HEK293 (cell line): ENCODE results near the gene NTMT1.

Experiments
- SP2 ChIP-seq: fragments of 450-650 bp; formaldehyde crosslinking; IDR thresholded peaks from 2 replicates; pipeline ENCODE4 v1.5.1; 2016; ENCODE audit warnings: missing biosample characterization, missing genetic modification characterization
- YY2 ChIP-seq: fragments of 450-650 bp; formaldehyde crosslinking; IDR thresholded peaks from 2 replicates; pipeline ENCODE4 v1.5.1; 2016; ENCODE audit warnings: missing biosample characterization, missing genetic modification characterization
- ZBTB1 ChIP-seq: fragments of 450-650 bp; formaldehyde crosslinking; IDR thresholded peaks from 2 replicates; pipeline ENCODE4 v1.5.1; 2016; ENCODE audit warnings: missing biosample characterization, missing genetic modification characterization
- ZNF10 ChIP-seq: fragments of 450-650 bp; formaldehyde crosslinking; IDR thresholded peaks from 2 replicates; pipeline ENCODE4 v1.5.1; 2017; ENCODE audit warnings: missing biosample characterization, missing genetic modification characterization
- ZNF155 ChIP-seq: fragments of 450-650 bp; formaldehyde crosslinking; IDR thresholded peaks from 2 replicates; pipeline ENCODE4 v1.5.1; 2016; ENCODE audit warnings: missing biosample characterization, missing genetic modification characterization
- ZNF211 ChIP-seq: fragments of 450-650 bp; formaldehyde crosslinking; IDR thresholded peaks from 2 replicates; pipeline ENCODE4 v1.5.1; 2016; ENCODE audit warnings: low read depth, missing biosample characterization, missing genetic modification characterization
- ZNF214 ChIP-seq: fragments of 450-650 bp; formaldehyde crosslinking; IDR thresholded peaks from 2 replicates; pipeline ENCODE4 v1.5.1; 2017; ENCODE audit warnings: missing biosample characterization, mild to moderate bottlenecking, missing genetic modification characterization, borderline replicate concordance
- ZNF223 ChIP-seq: fragments of 450-650 bp; formaldehyde crosslinking; IDR thresholded peaks from 2 replicates; pipeline ENCODE4 v1.5.1; 2016; ENCODE audit warnings: missing biosample characterization, missing genetic modification characterization
- ZNF274 ChIP-seq, 2 experiments: fragments of 200-500 bp in 1 of 2; fragments of 450-650 bp in 1 of 2; sonication (Bioruptor generic) in 1 of 2; formaldehyde crosslinking in 1 of 2; IDR thresholded peaks; 2 replicates each; pipeline versions ENCODE4 v1.5.1 to v1.6.1; 2014 to 2016; ENCODE audit warnings: borderline replicate concordance in 1 of 2, inconsistent platforms in 1 of 2, low read length in 1 of 2, missing biosample characterization in 1 of 2, missing genetic modification characterization in 1 of 2
- ZNF324 ChIP-seq: fragments of 450-650 bp; formaldehyde crosslinking; IDR thresholded peaks from 2 replicates; pipeline ENCODE4 v1.5.1; 2016; ENCODE audit warnings: missing biosample characterization, missing genetic modification characterization
- ZNF549 ChIP-seq: fragments of 450-650 bp; IDR thresholded peaks from 2 replicates; pipeline ENCODE4 v1.5.1; 2018; ENCODE audit warnings: missing biosample characterization, missing genetic modification characterization, mild to moderate bottlenecking, inconsistent platforms, moderate library complexity
- ZNF560 ChIP-seq: fragments of 450-650 bp; formaldehyde crosslinking; IDR thresholded peaks from 2 replicates; pipeline ENCODE4 v1.5.1; 2017; ENCODE audit warnings: missing biosample characterization, missing genetic modification characterization, borderline replicate concordance
- ZNF596 ChIP-seq: fragments of 450-650 bp; IDR thresholded peaks from 2 replicates; pipeline ENCODE4 v1.5.0; 2018; ENCODE audit warnings: missing biosample characterization, mild to moderate bottlenecking, missing genetic modification characterization, moderate library complexity
- ZNF600 ChIP-seq: fragments of 450-650 bp; formaldehyde crosslinking; IDR thresholded peaks from 2 replicates; pipeline ENCODE4 v1.5.1; 2016; ENCODE audit warnings: missing biosample characterization, missing genetic modification characterization
- ZNF664 ChIP-seq: fragments of 450-650 bp; formaldehyde crosslinking; IDR thresholded peaks from 2 replicates; pipeline ENCODE4 v1.5.1; 2016; ENCODE audit warnings: missing biosample characterization, missing genetic modification characterization
- ZNF707 ChIP-seq: fragments of 450-650 bp; formaldehyde crosslinking; IDR thresholded peaks from 2 replicates; pipeline ENCODE4 v1.5.1; 2016; ENCODE audit warnings: missing biosample characterization, missing genetic modification characterization
- ZNF747 ChIP-seq: fragments of 450-650 bp; formaldehyde crosslinking; IDR thresholded peaks from 2 replicates; pipeline ENCODE4 v1.5.1; 2016; ENCODE audit warnings: missing biosample characterization, missing genetic modification characterization
- ZNF791 ChIP-seq: fragments of 450-650 bp; formaldehyde crosslinking; IDR thresholded peaks from 2 replicates; pipeline ENCODE4 v1.5.1; 2016; ENCODE audit warnings: missing biosample characterization, missing genetic modification characterization
- TF ChIP-seq, protein P1 (sequence below): fragments of 450-650 bp; formaldehyde crosslinking; conservative IDR thresholded peaks from 2 replicates; pipeline ENCODE4 v1.5.1; 2016; ENCODE audit warnings: low read depth, missing biosample characterization, missing genetic modification characterization
- TF ChIP-seq, protein P2 (sequence below): fragments of 450-650 bp; formaldehyde crosslinking; IDR thresholded peaks from 2 replicates; pipeline ENCODE4 v1.5.1; 2016; ENCODE audit warnings: missing biosample characterization, missing genetic modification characterization, borderline replicate concordance
- TF ChIP-seq, protein P3 (sequence below): fragments of 450-650 bp; formaldehyde crosslinking; IDR thresholded peaks from 2 replicates; pipeline ENCODE4 v1.5.1; 2016; ENCODE audit warnings: missing biosample characterization, missing genetic modification characterization
- TF ChIP-seq, protein P4 (sequence below): fragments of 450-650 bp; formaldehyde crosslinking; IDR thresholded peaks from 2 replicates; pipeline ENCODE4 v1.5.1; 2016; ENCODE audit warnings: missing biosample characterization, missing genetic modification characterization, low read depth
- TF ChIP-seq, protein P5 (sequence below): fragments of 450-650 bp; formaldehyde crosslinking; IDR thresholded peaks from 2 replicates; pipeline ENCODE4 v1.5.1; 2016; ENCODE audit warnings: missing biosample characterization, missing genetic modification characterization
- TF ChIP-seq, protein P6 (sequence below): fragments of 450-650 bp; formaldehyde crosslinking; IDR thresholded peaks from 2 replicates; pipeline ENCODE4 v1.5.1; 2016; ENCODE audit warnings: missing biosample characterization, missing genetic modification characterization

The NTMT1 gene

DNA sequence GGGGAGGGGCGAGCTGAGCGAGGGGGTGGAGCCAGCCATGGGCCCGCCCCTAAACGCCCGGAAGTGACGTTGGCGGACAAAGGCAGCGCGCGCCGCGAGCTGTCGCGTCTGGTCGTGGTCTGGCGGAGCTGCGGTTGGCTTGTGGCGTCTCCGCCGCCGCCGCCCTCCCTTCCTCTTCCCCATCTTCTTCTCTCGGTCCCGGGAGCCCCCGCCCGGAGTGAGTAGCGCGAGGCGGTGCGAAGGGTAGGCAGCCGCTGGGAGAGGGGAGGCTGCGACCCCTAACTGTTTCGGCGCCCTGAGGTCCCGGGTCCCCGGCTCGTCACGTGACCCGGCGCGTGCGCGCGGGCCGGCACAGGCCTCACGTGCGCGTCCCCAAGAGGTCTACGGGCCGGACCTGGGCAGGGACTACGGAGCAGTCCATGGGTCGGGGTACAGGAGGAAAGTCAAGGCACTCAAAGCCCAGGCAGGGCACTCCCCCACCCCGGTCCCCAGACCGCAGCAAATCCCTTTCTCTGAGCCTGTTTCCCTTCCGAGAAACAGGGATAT lies at the start of gene NTMT1 (continued):
- TF ChIP-seq, protein P1, sequence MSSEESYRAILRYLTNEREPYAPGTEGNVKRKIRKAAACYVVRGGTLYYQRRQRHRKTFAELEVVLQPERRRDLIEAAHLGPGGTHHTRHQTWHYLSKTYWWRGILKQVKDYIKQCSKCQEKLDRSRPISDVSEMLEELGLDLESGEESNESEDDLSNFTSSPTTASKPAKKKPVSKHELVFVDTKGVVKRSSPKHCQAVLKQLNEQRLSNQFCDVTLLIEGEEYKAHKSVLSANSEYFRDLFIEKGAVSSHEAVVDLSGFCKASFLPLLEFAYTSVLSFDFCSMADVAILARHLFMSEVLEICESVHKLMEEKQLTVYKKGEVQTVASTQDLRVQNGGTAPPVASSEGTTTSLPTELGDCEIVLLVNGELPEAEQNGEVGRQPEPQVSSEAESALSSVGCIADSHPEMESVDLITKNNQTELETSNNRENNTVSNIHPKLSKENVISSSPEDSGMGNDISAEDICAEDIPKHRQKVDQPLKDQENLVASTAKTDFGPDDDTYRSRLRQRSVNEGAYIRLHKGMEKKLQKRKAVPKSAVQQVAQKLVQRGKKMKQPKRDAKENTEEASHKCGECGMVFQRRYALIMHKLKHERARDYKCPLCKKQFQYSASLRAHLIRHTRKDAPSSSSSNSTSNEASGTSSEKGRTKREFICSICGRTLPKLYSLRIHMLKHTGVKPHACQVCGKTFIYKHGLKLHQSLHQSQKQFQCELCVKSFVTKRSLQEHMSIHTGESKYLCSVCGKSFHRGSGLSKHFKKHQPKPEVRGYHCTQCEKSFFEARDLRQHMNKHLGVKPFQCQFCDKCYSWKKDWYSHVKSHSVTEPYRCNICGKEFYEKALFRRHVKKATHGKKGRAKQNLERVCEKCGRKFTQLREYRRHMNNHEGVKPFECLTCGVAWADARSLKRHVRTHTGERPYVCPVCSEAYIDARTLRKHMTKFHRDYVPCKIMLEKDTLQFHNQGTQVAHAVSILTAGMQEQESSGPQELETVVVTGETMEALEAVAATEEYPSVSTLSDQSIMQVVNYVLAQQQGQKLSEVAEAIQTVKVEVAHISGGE (tag by site-specific recombination) = peak; percentile 84
- TF ChIP-seq ZNF791 = no peak
- no peak for TF ChIP-seq ZNF707
- no peak for TF ChIP-seq ZNF274 (IDR thresholded peaks at IDR 0.05; ENCODE audit: low read length)
- no peak for TF ChIP-seq ZNF274 (tag by site-specific recombination; IDR thresholded peaks at IDR 0.05; ENCODE audit: borderline replicate concordance)
- no peak for TF ChIP-seq ZNF223
- TF ChIP-seq ZNF596 (tag by site-specific recombination) = no peak
- TF ChIP-seq SP2 = peak; percentile 90
- TF ChIP-seq, protein P2, sequence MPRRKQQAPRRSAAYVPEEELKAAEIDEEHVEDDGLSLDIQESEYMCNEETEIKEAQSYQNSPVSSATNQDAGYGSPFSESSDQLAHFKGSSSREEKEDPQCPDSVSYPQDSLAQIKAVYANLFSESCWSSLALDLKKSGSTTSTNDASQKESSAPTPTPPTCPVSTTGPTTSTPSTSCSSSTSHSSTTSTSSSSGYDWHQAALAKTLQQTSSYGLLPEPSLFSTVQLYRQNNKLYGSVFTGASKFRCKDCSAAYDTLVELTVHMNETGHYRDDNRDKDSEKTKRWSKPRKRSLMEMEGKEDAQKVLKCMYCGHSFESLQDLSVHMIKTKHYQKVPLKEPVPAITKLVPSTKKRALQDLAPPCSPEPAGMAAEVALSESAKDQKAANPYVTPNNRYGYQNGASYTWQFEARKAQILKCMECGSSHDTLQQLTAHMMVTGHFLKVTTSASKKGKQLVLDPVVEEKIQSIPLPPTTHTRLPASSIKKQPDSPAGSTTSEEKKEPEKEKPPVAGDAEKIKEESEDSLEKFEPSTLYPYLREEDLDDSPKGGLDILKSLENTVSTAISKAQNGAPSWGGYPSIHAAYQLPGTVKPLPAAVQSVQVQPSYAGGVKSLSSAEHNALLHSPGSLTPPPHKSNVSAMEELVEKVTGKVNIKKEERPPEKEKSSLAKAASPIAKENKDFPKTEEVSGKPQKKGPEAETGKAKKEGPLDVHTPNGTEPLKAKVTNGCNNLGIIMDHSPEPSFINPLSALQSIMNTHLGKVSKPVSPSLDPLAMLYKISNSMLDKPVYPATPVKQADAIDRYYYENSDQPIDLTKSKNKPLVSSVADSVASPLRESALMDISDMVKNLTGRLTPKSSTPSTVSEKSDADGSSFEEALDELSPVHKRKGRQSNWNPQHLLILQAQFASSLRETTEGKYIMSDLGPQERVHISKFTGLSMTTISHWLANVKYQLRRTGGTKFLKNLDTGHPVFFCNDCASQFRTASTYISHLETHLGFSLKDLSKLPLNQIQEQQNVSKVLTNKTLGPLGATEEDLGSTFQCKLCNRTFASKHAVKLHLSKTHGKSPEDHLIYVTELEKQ (tag by site-specific recombination) = no peak
- TF ChIP-seq, protein P3, sequence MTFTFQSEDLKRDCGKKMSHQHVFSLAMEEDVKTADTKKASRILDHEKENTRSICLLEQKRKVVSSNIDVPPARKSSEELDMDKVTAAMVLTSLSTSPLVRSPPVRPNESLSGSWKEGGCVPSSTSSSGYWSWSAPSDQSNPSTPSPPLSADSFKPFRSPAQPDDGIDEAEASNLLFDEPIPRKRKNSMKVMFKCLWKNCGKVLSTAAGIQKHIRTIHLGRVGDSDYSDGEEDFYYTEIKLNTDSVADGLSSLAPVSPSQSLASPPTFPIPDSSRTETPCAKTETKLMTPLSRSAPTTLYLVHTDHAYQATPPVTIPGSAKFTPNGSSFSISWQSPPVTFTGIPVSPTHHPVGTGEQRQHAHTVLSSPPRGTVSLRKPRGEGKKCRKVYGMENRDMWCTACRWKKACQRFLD (tag by site-specific recombination) = peak; percentile 91
- TF ChIP-seq ZNF211 (tag by site-specific recombination) = no peak
- TF ChIP-seq ZNF214 (tag by site-specific recombination) = no peak
- TF ChIP-seq, protein P4, sequence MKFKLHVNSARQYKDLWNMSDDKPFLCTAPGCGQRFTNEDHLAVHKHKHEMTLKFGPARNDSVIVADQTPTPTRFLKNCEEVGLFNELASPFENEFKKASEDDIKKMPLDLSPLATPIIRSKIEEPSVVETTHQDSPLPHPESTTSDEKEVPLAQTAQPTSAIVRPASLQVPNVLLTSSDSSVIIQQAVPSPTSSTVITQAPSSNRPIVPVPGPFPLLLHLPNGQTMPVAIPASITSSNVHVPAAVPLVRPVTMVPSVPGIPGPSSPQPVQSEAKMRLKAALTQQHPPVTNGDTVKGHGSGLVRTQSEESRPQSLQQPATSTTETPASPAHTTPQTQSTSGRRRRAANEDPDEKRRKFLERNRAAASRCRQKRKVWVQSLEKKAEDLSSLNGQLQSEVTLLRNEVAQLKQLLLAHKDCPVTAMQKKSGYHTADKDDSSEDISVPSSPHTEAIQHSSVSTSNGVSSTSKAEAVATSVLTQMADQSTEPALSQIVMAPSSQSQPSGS (tag by site-specific recombination) = no peak
- no peak for TF ChIP-seq ZBTB1 (tag by site-specific recombination)
- TF ChIP-seq ZNF549 (tag by site-specific recombination) = no peak
- TF ChIP-seq, protein P5, sequence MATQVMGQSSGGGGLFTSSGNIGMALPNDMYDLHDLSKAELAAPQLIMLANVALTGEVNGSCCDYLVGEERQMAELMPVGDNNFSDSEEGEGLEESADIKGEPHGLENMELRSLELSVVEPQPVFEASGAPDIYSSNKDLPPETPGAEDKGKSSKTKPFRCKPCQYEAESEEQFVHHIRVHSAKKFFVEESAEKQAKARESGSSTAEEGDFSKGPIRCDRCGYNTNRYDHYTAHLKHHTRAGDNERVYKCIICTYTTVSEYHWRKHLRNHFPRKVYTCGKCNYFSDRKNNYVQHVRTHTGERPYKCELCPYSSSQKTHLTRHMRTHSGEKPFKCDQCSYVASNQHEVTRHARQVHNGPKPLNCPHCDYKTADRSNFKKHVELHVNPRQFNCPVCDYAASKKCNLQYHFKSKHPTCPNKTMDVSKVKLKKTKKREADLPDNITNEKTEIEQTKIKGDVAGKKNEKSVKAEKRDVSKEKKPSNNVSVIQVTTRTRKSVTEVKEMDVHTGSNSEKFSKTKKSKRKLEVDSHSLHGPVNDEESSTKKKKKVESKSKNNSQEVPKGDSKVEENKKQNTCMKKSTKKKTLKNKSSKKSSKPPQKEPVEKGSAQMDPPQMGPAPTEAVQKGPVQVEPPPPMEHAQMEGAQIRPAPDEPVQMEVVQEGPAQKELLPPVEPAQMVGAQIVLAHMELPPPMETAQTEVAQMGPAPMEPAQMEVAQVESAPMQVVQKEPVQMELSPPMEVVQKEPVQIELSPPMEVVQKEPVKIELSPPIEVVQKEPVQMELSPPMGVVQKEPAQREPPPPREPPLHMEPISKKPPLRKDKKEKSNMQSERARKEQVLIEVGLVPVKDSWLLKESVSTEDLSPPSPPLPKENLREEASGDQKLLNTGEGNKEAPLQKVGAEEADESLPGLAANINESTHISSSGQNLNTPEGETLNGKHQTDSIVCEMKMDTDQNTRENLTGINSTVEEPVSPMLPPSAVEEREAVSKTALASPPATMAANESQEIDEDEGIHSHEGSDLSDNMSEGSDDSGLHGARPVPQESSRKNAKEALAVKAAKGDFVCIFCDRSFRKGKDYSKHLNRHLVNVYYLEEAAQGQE (tag by site-specific recombination) = no peak; the same call in none of the 2 replicates
- TF ChIP-seq ZNF560 (tag by site-specific recombination) = no peak
- TF ChIP-seq ZNF600 = peak; percentile 97
- peak; percentile 66; the same call in 1 of the 2 replicates for TF ChIP-seq ZNF324
- TF ChIP-seq ZNF10 (tag by site-specific recombination) = no peak
- TF ChIP-seq ZNF155 = no peak
- no peak for TF ChIP-seq YY2 (tag by site-specific recombination)
- TF ChIP-seq, protein P6, sequence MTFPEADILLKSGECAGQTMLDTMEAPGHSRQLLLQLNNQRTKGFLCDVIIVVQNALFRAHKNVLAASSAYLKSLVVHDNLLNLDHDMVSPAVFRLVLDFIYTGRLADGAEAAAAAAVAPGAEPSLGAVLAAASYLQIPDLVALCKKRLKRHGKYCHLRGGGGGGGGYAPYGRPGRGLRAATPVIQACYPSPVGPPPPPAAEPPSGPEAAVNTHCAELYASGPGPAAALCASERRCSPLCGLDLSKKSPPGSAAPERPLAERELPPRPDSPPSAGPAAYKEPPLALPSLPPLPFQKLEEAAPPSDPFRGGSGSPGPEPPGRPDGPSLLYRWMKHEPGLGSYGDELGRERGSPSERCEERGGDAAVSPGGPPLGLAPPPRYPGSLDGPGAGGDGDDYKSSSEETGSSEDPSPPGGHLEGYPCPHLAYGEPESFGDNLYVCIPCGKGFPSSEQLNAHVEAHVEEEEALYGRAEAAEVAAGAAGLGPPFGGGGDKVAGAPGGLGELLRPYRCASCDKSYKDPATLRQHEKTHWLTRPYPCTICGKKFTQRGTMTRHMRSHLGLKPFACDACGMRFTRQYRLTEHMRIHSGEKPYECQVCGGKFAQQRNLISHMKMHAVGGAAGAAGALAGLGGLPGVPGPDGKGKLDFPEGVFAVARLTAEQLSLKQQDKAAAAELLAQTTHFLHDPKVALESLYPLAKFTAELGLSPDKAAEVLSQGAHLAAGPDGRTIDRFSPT = no peak
- TF ChIP-seq ZNF747 (tag by site-specific recombination) = no peak
- no peak for TF ChIP-seq ZNF664 (tag by site-specific recombination)
